ENCODE data around the gene GMDS.
"Not testable (repeated sequence)": the region's sequence is repeated elsewhere in the genome, so short reads cannot be mapped to it uniquely, and the experiment has no call there.

The GMDS gene

DNA sequence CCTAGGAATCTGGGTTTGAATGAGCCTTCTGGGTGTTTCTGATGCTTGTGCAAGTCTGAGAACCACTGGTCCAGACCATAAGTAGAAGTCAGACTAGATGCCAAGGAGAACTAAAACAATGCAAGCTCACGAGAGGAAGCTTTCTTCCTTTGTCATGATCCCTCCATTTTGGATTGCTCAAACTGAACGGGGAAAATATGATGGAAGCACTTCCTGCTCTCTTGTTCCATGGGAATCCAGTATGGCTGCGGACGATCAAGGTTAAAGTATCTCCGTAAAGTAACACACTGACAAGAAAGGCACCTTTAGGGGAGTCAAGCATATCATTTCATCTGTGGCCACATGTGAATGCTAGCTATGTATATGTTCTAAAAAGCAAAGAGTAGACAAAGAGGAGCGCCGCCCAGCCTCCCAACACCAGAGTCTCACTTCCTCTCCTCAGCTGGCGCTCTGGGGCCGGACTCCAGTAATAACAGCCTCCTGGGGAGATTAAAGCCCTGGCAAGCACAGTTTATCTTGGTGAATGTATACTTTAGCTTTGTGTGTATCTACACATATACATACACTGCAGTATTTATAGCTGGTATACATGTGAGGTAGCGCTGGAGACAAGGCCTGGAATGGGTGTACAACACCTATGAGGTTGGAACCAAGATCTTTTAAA is 547.6 kb downstream of the GMDS start:
- DNase-seq: no peak
- H3K36me3 ChIP-seq (replicated peaks; ENCODE audit: insufficient read depth, low read length): no peaks in the 10 kb centered on the region
- no peaks in the 10 kb centered on the region for H3K27me3 ChIP-seq (replicated peaks; ENCODE audit: insufficient read depth, low read length)
- H3K4me1 ChIP-seq (ENCODE audit: low read length): no peaks in the 10 kb centered on the region
- H3K4me3 ChIP-seq (ENCODE audit: low read length): no peak overlapping the region
- H3K4me2 ChIP-seq (ENCODE audit: low read depth, low read length): no peak overlapping the region
- no peak overlapping the region for H2AFZ ChIP-seq (ENCODE audit: low read length)
- no peaks in the 10 kb centered on the region for H4K20me1 ChIP-seq (ENCODE audit: insufficient read depth, low read length)
- TF ChIP-seq, protein P1, sequence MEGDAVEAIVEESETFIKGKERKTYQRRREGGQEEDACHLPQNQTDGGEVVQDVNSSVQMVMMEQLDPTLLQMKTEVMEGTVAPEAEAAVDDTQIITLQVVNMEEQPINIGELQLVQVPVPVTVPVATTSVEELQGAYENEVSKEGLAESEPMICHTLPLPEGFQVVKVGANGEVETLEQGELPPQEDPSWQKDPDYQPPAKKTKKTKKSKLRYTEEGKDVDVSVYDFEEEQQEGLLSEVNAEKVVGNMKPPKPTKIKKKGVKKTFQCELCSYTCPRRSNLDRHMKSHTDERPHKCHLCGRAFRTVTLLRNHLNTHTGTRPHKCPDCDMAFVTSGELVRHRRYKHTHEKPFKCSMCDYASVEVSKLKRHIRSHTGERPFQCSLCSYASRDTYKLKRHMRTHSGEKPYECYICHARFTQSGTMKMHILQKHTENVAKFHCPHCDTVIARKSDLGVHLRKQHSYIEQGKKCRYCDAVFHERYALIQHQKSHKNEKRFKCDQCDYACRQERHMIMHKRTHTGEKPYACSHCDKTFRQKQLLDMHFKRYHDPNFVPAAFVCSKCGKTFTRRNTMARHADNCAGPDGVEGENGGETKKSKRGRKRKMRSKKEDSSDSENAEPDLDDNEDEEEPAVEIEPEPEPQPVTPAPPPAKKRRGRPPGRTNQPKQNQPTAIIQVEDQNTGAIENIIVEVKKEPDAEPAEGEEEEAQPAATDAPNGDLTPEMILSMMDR (IDR thresholded peaks at IDR 0.05; ENCODE audit: low read length): no peak
- TF ChIP-seq EZH2 (optimal IDR thresholded peaks at IDR 0.05; ENCODE audit: low read depth, low read length) (no peak), EZH2phosphoT487 (IDR thresholded peaks at IDR 0.05; ENCODE audit: low read length) (no peak)
- H3K27ac ChIP-seq (ENCODE audit: low read length): no peak overlapping the region
- no peaks in the 10 kb centered on the region for H3K9me3 ChIP-seq (replicated peaks; ENCODE audit: insufficient read depth, low read length)
- no peak overlapping the region for H3K9ac ChIP-seq (ENCODE audit: low read length)
- no peaks in the 10 kb centered on the region for H3F3A ChIP-seq (ENCODE audit: insufficient read depth, low read length)
- H3K79me2 ChIP-seq (ENCODE audit: low read length): no peaks in the 10 kb centered on the region
- no peaks in the 10 kb centered on the region for H3K9me2 ChIP-seq (replicated peaks; ENCODE audit: insufficient read depth, low read length)

DNA sequence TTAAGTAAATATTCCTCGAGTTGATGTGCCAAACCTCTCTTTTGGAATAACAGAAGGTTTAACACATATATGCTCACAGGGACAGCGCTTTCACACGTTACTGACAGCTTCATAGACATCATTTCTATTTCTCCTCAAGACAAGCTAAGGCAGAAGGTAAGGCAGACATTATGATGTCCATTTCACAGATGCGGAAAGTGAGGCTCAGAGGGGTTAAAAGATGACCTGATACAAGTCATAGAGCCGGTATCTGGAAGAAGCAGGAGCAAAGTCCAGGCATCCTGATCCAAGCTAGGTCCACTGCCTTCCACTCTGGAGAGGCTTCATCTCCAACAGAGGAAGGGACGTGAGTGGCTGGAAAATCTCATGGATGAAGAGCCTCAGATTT is 548.9 kb downstream of the GMDS start:
- Histone ChIP-seq H3K36me3 (replicated peaks; ENCODE audit: insufficient read depth, low read length) (no peaks in the 10 kb centered on the region), H3K9me3 (replicated peaks; ENCODE audit: insufficient read depth, low read length) (no peaks in the 10 kb centered on the region), H3K4me3 (ENCODE audit: low read length) (no peak overlapping the region), H3F3A (ENCODE audit: insufficient read depth, low read length) (no peaks in the 10 kb centered on the region), H2AFZ (ENCODE audit: low read length) (no peak overlapping the region), H3K4me1 (ENCODE audit: low read length) (no peaks in the 10 kb centered on the region), H3K9me2 (replicated peaks; ENCODE audit: insufficient read depth, low read length) (no peaks in the 10 kb centered on the region), H3K79me2 (ENCODE audit: low read length) (no peaks in the 10 kb centered on the region), H4K20me1 (ENCODE audit: insufficient read depth, low read length) (no peaks in the 10 kb centered on the region), H3K9ac (ENCODE audit: low read length) (no peak overlapping the region), H3K27me3 (replicated peaks; ENCODE audit: insufficient read depth, low read length) (no peaks in the 10 kb centered on the region), H3K27ac (ENCODE audit: low read length) (no peak overlapping the region), H3K4me2 (ENCODE audit: low read depth, low read length) (no peak overlapping the region)
- TF ChIP-seq EZH2 (optimal IDR thresholded peaks at IDR 0.05; ENCODE audit: low read depth, low read length) (no peak), EZH2phosphoT487 (IDR thresholded peaks at IDR 0.05; ENCODE audit: low read length) (no peak)
- TF ChIP-seq, protein P1 (IDR thresholded peaks at IDR 0.05; ENCODE audit: low read length): no peak
- no peak for DNase-seq

DNA sequence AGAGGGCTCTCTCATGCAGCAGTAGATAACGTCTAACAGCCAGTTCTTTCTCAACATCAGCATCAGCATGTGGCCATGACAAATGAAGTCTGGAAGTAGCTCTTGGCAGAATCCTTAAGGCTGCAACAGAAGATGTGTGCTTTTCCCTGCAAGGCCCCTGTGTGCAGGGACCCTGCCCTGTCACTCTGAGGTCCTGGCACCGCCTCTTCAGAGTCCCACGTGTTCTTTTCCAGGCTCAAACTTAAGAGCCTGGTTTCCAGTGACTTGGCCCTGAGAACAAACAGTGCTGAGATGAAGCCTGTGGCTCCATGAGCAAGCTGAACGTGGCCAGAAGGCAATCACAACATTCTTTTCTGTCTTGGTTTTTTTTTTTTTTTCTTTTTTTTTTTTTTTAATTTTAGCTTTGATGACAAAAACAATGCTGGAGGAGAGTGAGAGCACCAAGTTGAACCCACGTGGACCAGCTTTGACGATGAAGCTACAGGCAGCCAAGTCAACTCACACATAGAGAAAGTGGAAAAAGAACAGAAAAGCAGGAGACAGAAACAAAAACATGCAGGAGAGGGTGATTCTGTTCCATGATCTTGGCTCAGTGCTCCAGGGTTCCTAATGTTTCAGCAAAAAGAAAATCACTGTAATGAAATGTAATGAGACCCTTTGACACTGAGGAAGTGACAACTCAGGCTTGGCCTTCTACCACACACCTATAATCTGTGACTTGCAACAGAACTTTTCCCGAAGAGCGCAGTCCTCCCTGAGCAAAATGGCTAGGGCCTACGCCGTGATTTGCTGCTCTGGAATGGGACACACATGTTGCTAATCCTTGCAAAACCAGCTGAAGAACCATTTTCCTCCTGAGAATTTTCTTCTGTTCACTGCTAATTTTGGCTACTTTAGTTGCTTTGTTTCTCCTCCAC is 549.6 kb downstream of the GMDS start:
- no peak overlapping the region for H3K9ac ChIP-seq (ENCODE audit: low read length)
- H3K4me1 ChIP-seq (ENCODE audit: low read length): no peaks in the 10 kb centered on the region
- no peak overlapping the region for H3K4me3 ChIP-seq (ENCODE audit: low read length)
- H3K36me3 ChIP-seq (replicated peaks; ENCODE audit: insufficient read depth, low read length): no peaks in the 10 kb centered on the region
- H2AFZ ChIP-seq (ENCODE audit: low read length): no peak overlapping the region
- no peaks in the 10 kb centered on the region for H3K79me2 ChIP-seq (ENCODE audit: low read length)
- no peaks in the 10 kb centered on the region for H3K9me3 ChIP-seq (replicated peaks; ENCODE audit: insufficient read depth, low read length)
- no peak overlapping the region for H3K27ac ChIP-seq (ENCODE audit: low read length)
- no peak for TF ChIP-seq EZH2 (optimal IDR thresholded peaks at IDR 0.05; ENCODE audit: low read depth, low read length)
- TF ChIP-seq, protein P1 (IDR thresholded peaks at IDR 0.05; ENCODE audit: low read length): no peak
- no peak for TF ChIP-seq EZH2phosphoT487 (IDR thresholded peaks at IDR 0.05; ENCODE audit: low read length)
- no peaks in the 10 kb centered on the region for H3K9me2 ChIP-seq (replicated peaks; ENCODE audit: insufficient read depth, low read length)
- H3F3A ChIP-seq (ENCODE audit: insufficient read depth, low read length): no peaks in the 10 kb centered on the region
- no peaks in the 10 kb centered on the region for H3K27me3 ChIP-seq (replicated peaks; ENCODE audit: insufficient read depth, low read length)
- H3K4me2 ChIP-seq (ENCODE audit: low read depth, low read length): no peak overlapping the region
- H4K20me1 ChIP-seq (ENCODE audit: insufficient read depth, low read length): no peaks in the 10 kb centered on the region
- no peak for DNase-seq

DNA sequence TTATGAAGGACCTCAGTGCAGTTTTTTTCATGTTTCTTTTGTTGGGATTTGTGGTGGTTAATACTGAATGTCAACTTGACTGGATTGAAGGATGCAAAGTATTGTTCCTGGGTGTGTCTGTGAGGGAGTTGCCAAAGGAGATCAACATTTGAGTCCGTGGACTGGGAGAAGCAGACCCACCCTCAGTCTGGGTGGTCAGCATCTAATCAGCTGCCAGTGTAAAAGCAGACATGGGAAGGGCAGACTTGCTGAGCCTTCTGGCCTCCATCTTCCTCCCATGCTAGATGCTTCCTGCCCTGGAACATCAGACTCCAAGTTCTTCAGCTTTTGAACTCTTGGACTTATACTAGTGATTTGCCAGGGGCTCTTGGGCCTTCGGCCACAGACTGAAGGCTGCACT is 553.6 kb downstream of the GMDS start:
- DNase-seq; H3K36me3 ChIP-seq (replicated peaks; ENCODE audit: insufficient read depth, low read length); H3K9me2 ChIP-seq (replicated peaks; ENCODE audit: insufficient read depth, low read length); H3K4me1 ChIP-seq (ENCODE audit: low read length); H2AFZ ChIP-seq (ENCODE audit: low read length); H3K9me3 ChIP-seq (replicated peaks; ENCODE audit: insufficient read depth, low read length); H3K27ac ChIP-seq (ENCODE audit: low read length); H3K4me3 ChIP-seq (ENCODE audit: low read length); H4K20me1 ChIP-seq (ENCODE audit: insufficient read depth, low read length); H3F3A ChIP-seq (ENCODE audit: insufficient read depth, low read length); H3K9ac ChIP-seq (ENCODE audit: low read length); H3K27me3 ChIP-seq (replicated peaks; ENCODE audit: insufficient read depth, low read length); H3K4me2 ChIP-seq (ENCODE audit: low read depth, low read length); H3K79me2 ChIP-seq (ENCODE audit: low read length): not testable (repeated sequence)

DNA sequence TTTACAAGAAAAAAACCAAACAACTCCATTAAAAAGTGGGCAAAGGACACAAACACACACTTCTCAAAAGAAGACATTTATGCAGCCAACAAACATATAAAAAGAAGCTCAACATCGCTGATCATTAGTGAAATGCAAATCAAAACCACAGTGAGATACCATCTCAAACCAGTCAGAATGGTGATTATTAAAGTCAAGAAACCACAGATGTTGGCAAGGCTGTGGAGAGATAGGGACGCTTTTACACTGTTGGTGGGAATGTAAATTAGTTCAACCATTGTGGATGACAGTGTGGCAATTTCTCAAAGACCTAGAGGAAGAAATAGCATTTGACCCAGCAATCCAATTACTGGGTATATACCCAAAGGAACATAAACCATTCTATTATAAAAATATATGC is 554.7 kb downstream of the GMDS start:
- not testable (repeated sequence) for H3K27me3 ChIP-seq (replicated peaks; ENCODE audit: insufficient read depth, low read length); H3K36me3 ChIP-seq (replicated peaks; ENCODE audit: insufficient read depth, low read length); H3K4me2 ChIP-seq (ENCODE audit: low read depth, low read length); H3K4me3 ChIP-seq (ENCODE audit: low read length); DNase-seq; H3F3A ChIP-seq (ENCODE audit: insufficient read depth, low read length); H4K20me1 ChIP-seq (ENCODE audit: insufficient read depth, low read length); H3K9me3 ChIP-seq (replicated peaks; ENCODE audit: insufficient read depth, low read length); H2AFZ ChIP-seq (ENCODE audit: low read length); H3K27ac ChIP-seq (ENCODE audit: low read length); H3K79me2 ChIP-seq (ENCODE audit: low read length); H3K9ac ChIP-seq (ENCODE audit: low read length); H3K4me1 ChIP-seq (ENCODE audit: low read length); H3K9me2 ChIP-seq (replicated peaks; ENCODE audit: insufficient read depth, low read length)
